Neuronal stem cell (in vitro differentiated cells): ENCODE measurements around the gene PPP1R13L.

Experiments used
- DNase-seq: peaks from one replicate; pipeline ENCODE4 v3.0.0-alpha.2; 2013; ENCODE audit warnings: low spot score
- H2AFZ ChIP-seq: one replicate; pipeline ENCODE4 v1.6.1; 2013; ENCODE audit warnings: mild to moderate bottlenecking, low read length, inconsistent platforms
- H2AK5ac ChIP-seq: 2 replicates; pipeline ENCODE4 v1.6.1; 2013; ENCODE audit warnings: low read depth, mild to moderate bottlenecking, inconsistent platforms, low read length, moderate library complexity, mixed read lengths
- H2BK120ac ChIP-seq: 2 replicates; pipeline ENCODE4 v1.6.1; 2013; ENCODE audit warnings: low read depth, mild to moderate bottlenecking, inconsistent platforms, low read length, moderate library complexity, mixed read lengths
- H2BK12ac ChIP-seq: one replicate; pipeline ENCODE4 v1.6.1; 2013; ENCODE audit warnings: low read length, inconsistent platforms
- H2BK15ac ChIP-seq: 2 replicates; pipeline ENCODE4 v1.6.1; 2013; ENCODE audit warnings: mild to moderate bottlenecking, low read length, inconsistent platforms, mixed read lengths
- H2BK5ac ChIP-seq: one replicate; pipeline ENCODE4 v1.6.1; 2013; ENCODE audit warnings: inconsistent platforms, mild to moderate bottlenecking, low read length, moderate library complexity
- H3K14ac ChIP-seq: one replicate; pipeline ENCODE4 v1.6.1; 2013; ENCODE audit warnings: low read length, inconsistent platforms
- H3K18ac ChIP-seq: 2 replicates; pipeline ENCODE4 v1.6.1; 2013; ENCODE audit warnings: low read length, inconsistent platforms
- H3K23ac ChIP-seq: 2 replicates; pipeline ENCODE4 v1.6.1; 2013; ENCODE audit warnings: low read depth, mild to moderate bottlenecking, mixed read lengths, low read length, inconsistent platforms; ENCODE audit not compliant: poor library complexity
- H3K27ac ChIP-seq: replicated peaks from 3 replicates; pipeline ENCODE4 v1.5.1; 2013; ENCODE audit warnings: low read length, inconsistent platforms
- H3K27me3 ChIP-seq, 3 experiments: 2 replicates each; pipeline ENCODE4 v1.6.1; 2013; ENCODE audit warnings: low read length in 3 of 3, mild to moderate bottlenecking in 2 of 3, inconsistent platforms in 1 of 3, low read depth in 1 of 3, mixed read lengths in 1 of 3, moderate library complexity in 1 of 3; ENCODE audit not compliant: control insufficient read depth in 3 of 3, insufficient read depth in 3 of 3
- H3K36me3 ChIP-seq, 2 donors: replicated peaks in 1 of 2; 2 replicates each; pipeline ENCODE4 v1.6.1; 2013; ENCODE audit warnings: low read length in 2 of 2; ENCODE audit not compliant: control insufficient read depth in 2 of 2, insufficient read depth in 2 of 2
- H3K4ac ChIP-seq: 2 replicates; pipeline ENCODE4 v1.6.1; 2013; ENCODE audit warnings: inconsistent platforms, mild to moderate bottlenecking, low read length, moderate library complexity
- H3K4me1 ChIP-seq, 2 donors: 1 replicate in 1 of 2; 2 replicates in 1 of 2; pipeline ENCODE4 v1.6.1; 2013; ENCODE audit warnings: low read length in 2 of 2, low read depth in 1 of 2; ENCODE audit not compliant: control insufficient read depth in 2 of 2, insufficient read depth in 1 of 2
- H3K4me2 ChIP-seq: one replicate; pipeline ENCODE4 v1.6.1; 2013; ENCODE audit warnings: mild to moderate bottlenecking, low read length, inconsistent platforms; ENCODE audit not compliant: insufficient read depth, poor library complexity, severe bottlenecking
- H3K4me3 ChIP-seq, 2 donors: 2 replicates each; pipeline ENCODE4 v1.5.1; 2013; ENCODE audit warnings: low read length in 2 of 2, mild to moderate bottlenecking in 2 of 2, inconsistent platforms in 1 of 2, moderate library complexity in 1 of 2
- H3K79me1 ChIP-seq: one replicate; pipeline ENCODE4 v1.6.1; 2013; ENCODE audit warnings: low read depth, mild to moderate bottlenecking, inconsistent platforms, low read length, moderate library complexity
- H3K9ac ChIP-seq: one replicate; pipeline ENCODE4 v1.6.1; 2013; ENCODE audit warnings: mild to moderate bottlenecking, low read depth, low read length, inconsistent platforms; ENCODE audit not compliant: poor library complexity
- H3K9me3 ChIP-seq, 2 donors: replicated peaks in 1 of 2; 2 replicates each; pipeline versions ENCODE3 to v1.6.1; 2013; ENCODE audit warnings: low read length in 2 of 2, mild to moderate bottlenecking in 2 of 2, inconsistent platforms in 1 of 2, low read depth in 1 of 2, mixed read lengths in 1 of 2, moderate library complexity in 1 of 2; ENCODE audit not compliant: control insufficient read depth in 2 of 2, insufficient read depth in 1 of 2
- H4K8ac ChIP-seq: one replicate; pipeline ENCODE4 v1.6.1; 2013; ENCODE audit warnings: low read depth, mild to moderate bottlenecking, inconsistent platforms, low read length, moderate library complexity
- H4K91ac ChIP-seq: one replicate; pipeline ENCODE4 v1.6.1; 2013; ENCODE audit warnings: low read length, low read depth, mild to moderate bottlenecking, inconsistent platforms; ENCODE audit not compliant: poor library complexity
- WGBS, 2 donors: extraction: QIAGEN DNeasy Blood & Tissue Kit; methylation state at CpG; one replicate each; pipeline ENCODE4 v1.1.7; 2013; ENCODE audit warnings: missing lambda C conversion rate in 2 of 2, mixed read lengths in 1 of 2; ENCODE audit not compliant: insufficient read length in 2 of 2, insufficient replicate concordance in 1 of 2; ENCODE audit errors: extremely low coverage in 2 of 2; 5-methylcytosine and 5-hydroxymethylcytosine counted together

PPP1R13L gene

GRCh38 chr19:45354241-45354842, 50.5 kb downstream of the PPP1R13L start:
- no peak overlapping the region for H3K9ac ChIP-seq
- peak overlapping the region; percentile 48 for H4K8ac ChIP-seq
- H3K4me2 ChIP-seq, result no peak overlapping the region
- H3K4me1 ChIP-seq, result no peaks in the 10 kb centered on the region
- H3K14ac ChIP-seq, result no peak overlapping the region
- DNase-seq, result no peak
- peak overlapping the region; percentile 57 for H3K23ac ChIP-seq
- H2BK120ac ChIP-seq, result no peak overlapping the region
- no peak overlapping the region for H3K4me3 ChIP-seq
- peaks cover 0 to 4% of the 10 kb centered on the region in 2 donors for H3K9me3 ChIP-seq
- no peaks in the 10 kb centered on the region for H3K27me3 ChIP-seq
- no peak overlapping the region for H3K18ac ChIP-seq
- no peak overlapping the region for H2AFZ ChIP-seq
- H4K91ac ChIP-seq, result no peak overlapping the region
- no peak overlapping the region for H3K27ac ChIP-seq
- H2AK5ac ChIP-seq, result no peak overlapping the region
- no peak overlapping the region for H2BK12ac ChIP-seq
- WGBS, 2 donors, result no CpG with 5 or more reads among the region's 11 CpGs
- no peaks in the 10 kb centered on the region for H3K79me1 ChIP-seq
- H3K4ac ChIP-seq, result no peak overlapping the region
- H2BK5ac ChIP-seq, result no peak overlapping the region
- H2BK15ac ChIP-seq, result no peak overlapping the region
- H3K36me3 ChIP-seq, result peaks cover 61 to 96% of the 10 kb centered on the region in 2 donors

DNA sequence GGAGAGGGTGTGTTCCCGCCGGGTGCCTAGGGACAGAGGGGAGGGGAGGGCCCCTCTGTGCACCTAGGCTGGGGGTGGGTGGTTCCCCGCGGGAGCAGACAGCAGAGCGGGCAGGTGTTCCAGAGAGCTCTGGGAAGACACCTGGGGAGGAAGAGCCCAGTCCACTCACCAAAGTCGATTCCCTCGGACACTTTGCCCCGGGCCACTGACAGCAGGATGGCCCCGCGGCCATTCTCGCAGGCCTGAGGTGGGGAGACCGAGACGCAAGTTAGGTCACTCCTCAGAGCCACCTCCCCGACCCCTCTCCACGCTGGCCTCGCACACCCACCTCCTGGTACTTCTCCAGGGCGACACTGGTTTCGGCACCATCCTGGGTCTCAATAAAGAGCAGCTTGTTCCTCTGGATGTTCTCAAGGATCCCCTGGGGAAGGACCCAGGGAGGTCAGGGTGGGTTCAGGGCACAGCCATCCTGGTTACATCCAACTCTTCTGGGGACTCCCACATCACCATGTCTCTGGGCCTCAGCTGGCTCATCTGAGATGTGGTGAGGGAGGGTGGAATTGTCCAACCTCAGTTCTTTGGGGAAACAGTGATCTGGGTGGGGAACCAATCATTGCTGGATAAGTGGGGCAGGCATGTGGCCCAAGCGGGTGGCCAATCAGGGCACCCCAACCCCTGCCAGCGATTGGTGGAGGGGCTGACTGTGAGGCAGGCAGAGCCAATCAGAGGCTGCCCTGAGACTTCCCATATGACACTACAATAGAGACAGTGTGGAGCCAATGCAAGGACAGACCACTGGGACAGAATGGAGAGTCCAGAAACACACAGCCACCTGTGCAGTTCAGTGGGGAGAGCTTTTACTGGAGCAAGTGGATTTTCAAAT, 51.7 kb downstream of the PPP1R13L start:
- Histone ChIP-seq H3K27me3 (no peaks in the 10 kb centered on the region), H3K27ac (no peak overlapping the region), H3K4me2 (no peak overlapping the region), H2AK5ac (no peak overlapping the region), H3K23ac (peak overlapping the region; percentile 30), H3K4ac (no peak overlapping the region), H4K91ac (no peak overlapping the region), H2BK15ac (no peak overlapping the region), H2AFZ (no peak overlapping the region), H3K79me1 (no peaks in the 10 kb centered on the region), H3K18ac (no peak overlapping the region), H3K4me1 (peaks cover 0 to 4% of the 10 kb centered on the region in 2 donors), H3K14ac (no peak overlapping the region), H2BK12ac (no peak overlapping the region), H3K4me3 (no peak overlapping the region), H3K36me3 (peaks cover 55 to 86% of the 10 kb centered on the region in 2 donors), H4K8ac (no peak overlapping the region), H3K9me3 (peaks cover 0 to 4% of the 10 kb centered on the region in 2 donors), H3K9ac (no peak overlapping the region), H2BK5ac (no peak overlapping the region), H2BK120ac (no peak overlapping the region)
- no peak for DNase-seq
- WGBS, 2 donors, result no CpG with 5 or more reads among the region's 20 CpGs

- Histone ChIP-seq H3K27ac (no peak overlapping the region), H4K8ac (no peak overlapping the region), H2BK15ac (no peak overlapping the region), H3K4me3 (no peak overlapping the region), H4K91ac (no peak overlapping the region), H3K4me1 (peaks cover 0 to 6% of the 10 kb centered on the region in 2 donors), H3K79me1 (no peaks in the 10 kb centered on the region), H3K14ac (no peak overlapping the region), H2BK5ac (no peak overlapping the region), H3K9me3 (peaks cover 0 to 4% of the 10 kb centered on the region in 2 donors), H3K27me3 (no peaks in the 10 kb centered on the region), H3K4ac (no peak overlapping the region), H2AFZ (no peak overlapping the region), H3K4me2 (no peak overlapping the region), H3K18ac (no peak overlapping the region), H3K9ac (no peak overlapping the region), H2BK120ac (no peak overlapping the region), H2AK5ac (no peak overlapping the region), H3K23ac (peak overlapping the region; percentile 30), H3K36me3 (peaks cover 50 to 80% of the 10 kb centered on the region in 2 donors), H2BK12ac (no peak overlapping the region)
- no CpG with 5 or more reads among the region's 20 CpGs for WGBS, 2 donors
- DNase-seq, result no peak
These were observed 52.4 kb downstream of the PPP1R13L start for GRCh38 chr19:45352471-45352870.

DNA sequence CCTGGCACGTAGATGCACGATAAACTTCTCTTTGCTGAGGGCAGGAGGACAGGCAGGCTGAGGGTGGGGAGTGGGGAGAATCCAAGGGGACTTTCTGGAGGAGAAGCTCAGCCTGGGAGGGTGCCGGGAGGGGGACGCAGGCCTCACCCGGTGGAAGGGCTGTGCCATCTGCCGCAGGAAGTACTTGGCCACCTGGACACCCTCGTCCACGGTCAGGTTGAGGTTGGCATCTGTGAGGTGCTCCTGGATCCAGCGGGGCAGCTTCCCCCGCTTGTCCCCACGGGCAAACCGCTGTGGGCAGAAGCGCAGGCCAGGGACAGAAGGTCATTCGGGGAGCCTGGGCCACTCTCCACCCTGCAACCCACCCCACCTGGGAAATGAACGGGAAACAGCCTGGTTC, 52.8 kb downstream of the PPP1R13L start:
- Histone ChIP-seq H4K8ac (no peak overlapping the region), H3K27me3 (no peaks in the 10 kb centered on the region), H3K23ac (peak overlapping the region; percentile 30), H3K18ac (no peak overlapping the region), H3K4me2 (no peak overlapping the region), H3K4me1 (peaks cover 0 to 6% of the 10 kb centered on the region in 2 donors), H3K27ac (no peak overlapping the region), H2AFZ (no peak overlapping the region), H2BK15ac (no peak overlapping the region), H3K9ac (no peak overlapping the region), H2BK120ac (no peak overlapping the region), H2AK5ac (no peak overlapping the region), H3K4me3 (no peak overlapping the region), H4K91ac (no peak overlapping the region), H3K4ac (no peak overlapping the region), H3K79me1 (no peaks in the 10 kb centered on the region), H3K36me3 (peaks cover 46 to 76% of the 10 kb centered on the region in 2 donors), H3K14ac (no peak overlapping the region), H3K9me3 (peaks cover 0 to 4% of the 10 kb centered on the region in 2 donors), H2BK12ac (no peak overlapping the region), H2BK5ac (no peak overlapping the region)
- WGBS, 2 donors, result no CpG with 5 or more reads among the region's 15 CpGs
- no peak for DNase-seq
